ENCODE measurements around the gene IL1A. TPM values are rescaled to one million over a fixed set of nuclear protein-coding genes. Genes with fewer than 3 reads are reported as not detected.

IL1A gene
- total RNA-seq, 1 experiment from 2014 or later, result 0.11 TPM

DNA sequence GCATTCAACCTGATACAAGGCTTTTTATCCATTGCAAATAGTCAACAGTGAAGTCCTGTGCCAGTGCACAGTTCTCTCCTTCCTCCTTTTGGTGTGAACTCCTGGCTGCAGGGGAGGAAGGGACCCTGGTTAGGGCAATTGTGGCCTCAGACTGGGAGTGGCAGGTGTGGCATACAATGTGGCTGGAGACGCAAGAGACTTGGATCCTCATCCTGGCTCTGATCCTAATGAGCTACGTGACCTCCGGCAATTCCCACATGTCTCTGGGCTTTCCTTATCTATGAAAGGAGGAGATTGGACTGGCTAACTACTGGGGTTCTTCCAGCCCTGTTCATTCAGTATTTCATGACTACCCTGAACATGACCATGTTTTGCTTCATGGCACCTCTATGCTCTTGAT is 10.5 kb upstream of the IL1A start:
- Histone ChIP-seq H3K9ac (ENCODE audit: low read length) (no peak overlapping the region), H3K4me2 (ENCODE audit: low read length) (no peak overlapping the region), H3K9me3 (ENCODE audit: low read length) (no peaks in the 10 kb centered on the region), H3K27me3 (ENCODE audit: low read length) (no peaks in the 10 kb centered on the region), H2AFZ (ENCODE audit: low read length) (no peak overlapping the region), H3K36me3 (ENCODE audit: low read depth, low read length) (no peaks in the 10 kb centered on the region), H4K20me1 (ENCODE audit: low read length) (no peaks in the 10 kb centered on the region), H3F3A (ENCODE audit: low read length, unreplicated experiment) (no peaks in the 10 kb centered on the region), H3K9me2 (replicated peaks; ENCODE audit: low read length) (no peaks in the 10 kb centered on the region), H3K79me2 (ENCODE audit: low read length) (no peaks in the 10 kb centered on the region), H3K27ac (ENCODE audit: low read length) (no peak overlapping the region), H3K4me1 (ENCODE audit: insufficient read depth, low read length) (peaks cover 27% of the 10 kb centered on the region), H3K4me3 (ENCODE audit: low read length) (no peak overlapping the region)
- ChIA-PET POLR2A (ENCODE audit: unreplicated experiment) (no interaction called here), CTCF (no interaction called here)
- no peak for TF ChIP-seq EZH2phosphoT487 (IDR thresholded peaks at IDR 0.05; ENCODE audit: borderline replicate concordance, low read length)
- ATAC-seq, result no peak
- BruUV-seq (replicated peaks), result no TSS peak
- DNase-seq, result no peak
- intact Hi-C loops (cut with micrococcal nuclease), result no loop called here

DNA sequence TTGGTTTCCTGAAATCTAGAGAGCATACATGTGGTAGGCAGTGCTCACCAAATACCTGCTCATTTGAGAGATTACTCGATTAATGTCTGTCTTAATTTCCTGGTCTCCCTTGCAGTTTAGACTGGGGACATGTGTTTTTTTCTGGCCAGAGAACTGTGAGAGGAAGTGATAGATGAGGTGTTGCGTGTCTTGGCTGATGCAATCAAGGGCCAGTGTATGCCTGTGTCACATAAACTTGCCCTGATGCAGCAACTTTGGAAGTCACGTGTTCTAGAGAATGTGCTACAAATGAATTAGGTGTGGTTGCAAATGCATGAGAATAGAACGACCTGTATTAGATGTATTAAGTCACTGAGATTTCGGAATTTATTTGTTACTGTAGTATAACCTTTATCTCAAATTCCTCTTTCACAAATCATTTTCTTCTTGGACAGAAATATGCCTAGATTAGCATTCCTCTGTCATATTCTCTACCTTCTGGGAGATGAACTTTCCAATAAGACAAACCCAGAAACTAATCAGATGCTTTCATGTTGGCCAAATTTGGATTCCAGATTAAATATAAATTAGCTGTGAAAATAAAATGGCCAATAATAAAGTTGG is 9.9 kb upstream of the IL1A start:
- Histone ChIP-seq H3K4me2 (ENCODE audit: low read length) (no peak overlapping the region), H3K9ac (ENCODE audit: low read length) (no peak overlapping the region), H3K9me2 (replicated peaks; ENCODE audit: low read length) (no peaks in the 10 kb centered on the region), H2AFZ (ENCODE audit: low read length) (no peak overlapping the region), H3K36me3 (ENCODE audit: low read depth, low read length) (no peaks in the 10 kb centered on the region), H3K4me1 (ENCODE audit: insufficient read depth, low read length) (peaks cover 27% of the 10 kb centered on the region), H3K4me3 (ENCODE audit: low read length) (no peak overlapping the region), H3K79me2 (ENCODE audit: low read length) (no peaks in the 10 kb centered on the region), H3F3A (ENCODE audit: low read length, unreplicated experiment) (no peaks in the 10 kb centered on the region), H3K27me3 (ENCODE audit: low read length) (no peaks in the 10 kb centered on the region), H3K27ac (ENCODE audit: low read length) (no peak overlapping the region), H3K9me3 (ENCODE audit: low read length) (no peaks in the 10 kb centered on the region), H4K20me1 (ENCODE audit: low read length) (no peaks in the 10 kb centered on the region)
- no TSS peak for BruUV-seq (replicated peaks)
- TF ChIP-seq EZH2phosphoT487 (IDR thresholded peaks at IDR 0.05; ENCODE audit: borderline replicate concordance, low read length), result no peak
- TF ChIP-seq, protein P1, sequence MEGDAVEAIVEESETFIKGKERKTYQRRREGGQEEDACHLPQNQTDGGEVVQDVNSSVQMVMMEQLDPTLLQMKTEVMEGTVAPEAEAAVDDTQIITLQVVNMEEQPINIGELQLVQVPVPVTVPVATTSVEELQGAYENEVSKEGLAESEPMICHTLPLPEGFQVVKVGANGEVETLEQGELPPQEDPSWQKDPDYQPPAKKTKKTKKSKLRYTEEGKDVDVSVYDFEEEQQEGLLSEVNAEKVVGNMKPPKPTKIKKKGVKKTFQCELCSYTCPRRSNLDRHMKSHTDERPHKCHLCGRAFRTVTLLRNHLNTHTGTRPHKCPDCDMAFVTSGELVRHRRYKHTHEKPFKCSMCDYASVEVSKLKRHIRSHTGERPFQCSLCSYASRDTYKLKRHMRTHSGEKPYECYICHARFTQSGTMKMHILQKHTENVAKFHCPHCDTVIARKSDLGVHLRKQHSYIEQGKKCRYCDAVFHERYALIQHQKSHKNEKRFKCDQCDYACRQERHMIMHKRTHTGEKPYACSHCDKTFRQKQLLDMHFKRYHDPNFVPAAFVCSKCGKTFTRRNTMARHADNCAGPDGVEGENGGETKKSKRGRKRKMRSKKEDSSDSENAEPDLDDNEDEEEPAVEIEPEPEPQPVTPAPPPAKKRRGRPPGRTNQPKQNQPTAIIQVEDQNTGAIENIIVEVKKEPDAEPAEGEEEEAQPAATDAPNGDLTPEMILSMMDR (conservative IDR thresholded peaks at IDR 0.05; ENCODE audit: low read depth, low read length), result no peak
- TF ChIP-seq EZH2 (IDR thresholded peaks at IDR 0.05; ENCODE audit: low read length, unreplicated experiment), result no peak
- intact Hi-C loops (cut with micrococcal nuclease), result no loop called here
- DNase-seq (no peak), ATAC-seq (no peak)
- POLR2A ChIA-PET (ENCODE audit: unreplicated experiment), result no interaction called here
- CTCF ChIA-PET, result no interaction called here

- H3K79me2 ChIP-seq (ENCODE audit: low read length), result no peaks in the 10 kb centered on the region
- H3K4me1 ChIP-seq (ENCODE audit: insufficient read depth, low read length), result peaks cover 27% of the 10 kb centered on the region
- no peak; the same call in 1 of the 2 replicates for ATAC-seq
- TF ChIP-seq EZH2 (IDR thresholded peaks at IDR 0.05; ENCODE audit: low read length, unreplicated experiment) (no peak), EZH2phosphoT487 (IDR thresholded peaks at IDR 0.05; ENCODE audit: borderline replicate concordance, low read length) (no peak)
- TF ChIP-seq, protein P1 (conservative IDR thresholded peaks at IDR 0.05; ENCODE audit: low read depth, low read length), result no peak
- H4K20me1 ChIP-seq (ENCODE audit: low read length), result no peaks in the 10 kb centered on the region
- ChIA-PET CTCF (no interaction called here), POLR2A (ENCODE audit: unreplicated experiment) (no interaction called here)
- H2AFZ ChIP-seq (ENCODE audit: low read length), result no peak overlapping the region
- H3K9me2 ChIP-seq (replicated peaks; ENCODE audit: low read length), result no peaks in the 10 kb centered on the region
- no peaks in the 10 kb centered on the region for H3F3A ChIP-seq (ENCODE audit: low read length, unreplicated experiment)
- intact Hi-C loops (cut with micrococcal nuclease), result no loop called here
- no peaks in the 10 kb centered on the region for H3K9me3 ChIP-seq (ENCODE audit: low read length)
- H3K36me3 ChIP-seq (ENCODE audit: low read depth, low read length), result no peaks in the 10 kb centered on the region
- H3K9ac ChIP-seq (ENCODE audit: low read length), result no peak overlapping the region
- H3K4me2 ChIP-seq (ENCODE audit: low read length), result no peak overlapping the region
- no peak for DNase-seq
- H3K27me3 ChIP-seq (ENCODE audit: low read length), result no peaks in the 10 kb centered on the region
- no TSS peak for BruUV-seq (replicated peaks)
- H3K27ac ChIP-seq (ENCODE audit: low read length), result no peak overlapping the region
- no peak overlapping the region for H3K4me3 ChIP-seq (ENCODE audit: low read length)
These were observed 9.2 kb upstream of the IL1A start for GRCh38 chr2:112793449-112793978.
